GM23338 (cell line): ENCODE results near the gene TNFRSF17.

ENCODE experiments used
- CREB1 ChIP-seq: fragments of 250-450 bp; sonication (Bioruptor Pico); IDR thresholded peaks from 2 replicates; pipeline ENCODE4 v1.5.0; 2020; ENCODE audit warnings: low read depth, mild to moderate bottlenecking, moderate library complexity
- CTCF ChIP-seq, 2 experiments: fragments of 200-600 bp in 1 of 2; sonication (generic) in 1 of 2; conservative IDR thresholded peaks; 2 replicates each; pipeline versions ENCODE4 v1.5.1 to v1.6.1; 2016 to 2017; ENCODE audit warnings: antibody characterized with exemption in 2 of 2, low read depth in 2 of 2, mild to moderate bottlenecking in 2 of 2, moderate library complexity in 1 of 2
- EZH2 ChIP-seq: fragments of 200-600 bp; sonication (generic); IDR thresholded peaks from one replicate; pipeline ENCODE4 v1.8.0; 2017; ENCODE audit warnings: antibody characterized with exemption, mild to moderate bottlenecking, low read depth; ENCODE audit not compliant: unreplicated experiment
- EZH2phosphoT487 ChIP-seq: fragments of 200-600 bp; sonication (generic); IDR thresholded peaks from one replicate; pipeline ENCODE4 v1.8.1; 2018; ENCODE audit warnings: antibody characterized with exemption; ENCODE audit not compliant: unreplicated experiment
- JUNB ChIP-seq: IDR thresholded peaks from one replicate; pipeline ENCODE4 v1.6.1; 2016; ENCODE audit warnings: antibody characterized with exemption; ENCODE audit not compliant: unreplicated experiment
- POLR2AphosphoS5 ChIP-seq: IDR thresholded peaks from 2 replicates; pipeline ENCODE4 v1.6.1; 2016; ENCODE audit warnings: antibody characterized with exemption, low read depth
- REST ChIP-seq: IDR thresholded peaks from one replicate; pipeline ENCODE4 v1.6.1; 2018; ENCODE audit warnings: antibody characterized with exemption; ENCODE audit not compliant: unreplicated experiment
- ZNF114 ChIP-seq: fragments of 250-450 bp; sonication (Bioruptor Pico); IDR thresholded peaks from 2 replicates; pipeline ENCODE4 v1.5.0; 2020; ENCODE audit warnings: mild to moderate bottlenecking, moderate library complexity
- ZNF331 ChIP-seq: fragments of 250-450 bp; sonication (Bioruptor Pico); IDR thresholded peaks from 2 replicates; pipeline ENCODE4 v1.5.0; 2020; ENCODE audit warnings: low read depth, mild to moderate bottlenecking, moderate library complexity

- TF ChIP-seq CREB1 (CRISPR knock-in tag), result no peak
- TF ChIP-seq CTCF (conservative IDR thresholded peaks at IDR 0.05; ENCODE audit: low read depth in 2 of 2), result no peak
- TF ChIP-seq EZH2, result no peak
- no peak for TF ChIP-seq POLR2AphosphoS5
- TF ChIP-seq REST, result no peak
- TF ChIP-seq EZH2phosphoT487, result no peak
- TF ChIP-seq JUNB, result no peak
- no peak for TF ChIP-seq ZNF331 (CRISPR knock-in tag)
- no peak for TF ChIP-seq ZNF114
Observed at GRCh38 chr16:11956558-11956957, 8.5 kb upstream of the TNFRSF17 start.
